Ectodermal cell (in vitro differentiated cells): ENCODE results near the gene CHST11.

ENCODE experiments used
- H3K27ac ChIP-seq: 2 replicates; pipeline ENCODE4 v1.7.0; 2013; ENCODE audit warnings: mild to moderate bottlenecking, low read depth, low read length; ENCODE audit not compliant: insufficient read depth, poor library complexity, severe bottlenecking
- H3K27me3 ChIP-seq: 2 replicates; pipeline ENCODE4 v1.7.0; 2013; ENCODE audit warnings: mild to moderate bottlenecking, low read length; ENCODE audit not compliant: insufficient read depth, control insufficient read depth, poor library complexity, severe bottlenecking
- H3K36me3 ChIP-seq: one replicate; pipeline ENCODE4 v1.7.0; 2013; ENCODE audit warnings: low read length; ENCODE audit not compliant: control insufficient read depth, insufficient read depth
- H3K4me1 ChIP-seq: one replicate; pipeline ENCODE4 v1.7.0; 2013; ENCODE audit warnings: low read length; ENCODE audit not compliant: control insufficient read depth, insufficient read depth
- H3K4me3 ChIP-seq: 2 replicates; pipeline ENCODE4 v1.7.0; 2013; ENCODE audit warnings: low read depth, low read length, control low read depth; ENCODE audit not compliant: insufficient read depth
- H3K9me3 ChIP-seq: 2 replicates; pipeline ENCODE4 v1.7.0; 2013; ENCODE audit warnings: mild to moderate bottlenecking, low read length, moderate library complexity; ENCODE audit not compliant: control insufficient read depth
- WGBS, 2 experiments: methylation state at CpG; one replicate each; pipeline ENCODE4 v1.1.7; 2013; ENCODE audit warnings: missing lambda C conversion rate in 2 of 2; 5-methylcytosine and 5-hydroxymethylcytosine counted together

CHST11 gene

GRCh38 chr12:104624529-104624928, 167.8 kb downstream of the CHST11 start:
- Histone ChIP-seq H3K4me3 (no peak overlapping the region), H3K9me3 (no peaks in the 10 kb centered on the region), H3K4me1 (peaks cover 9% of the 10 kb centered on the region), H3K36me3 (no peaks in the 10 kb centered on the region), H3K27ac (no peak overlapping the region), H3K27me3 (no peaks in the 10 kb centered on the region)
- WGBS, 2 experiments: 92 to 95% methylated on average over 5 to 6 of the region's 6 CpGs

GRCh38 chr12:104626069-104626837, 169.5 kb downstream of the CHST11 start:
- no peak overlapping the region for H3K4me3 ChIP-seq
- no peaks in the 10 kb centered on the region for H3K27me3 ChIP-seq
- 88 to 94% methylated on average over 5 of the region's 5 CpGs for WGBS, 2 experiments
- no peak overlapping the region for H3K27ac ChIP-seq
- H3K9me3 ChIP-seq: no peaks in the 10 kb centered on the region
- peaks cover 19% of the 10 kb centered on the region for H3K4me1 ChIP-seq
- H3K36me3 ChIP-seq: no peaks in the 10 kb centered on the region

GRCh38 chr12:104627231-104627989, 170.7 kb downstream of the CHST11 start:
- H3K27ac ChIP-seq: no peak overlapping the region
- no peak overlapping the region for H3K4me3 ChIP-seq
- H3K9me3 ChIP-seq: no peaks in the 10 kb centered on the region
- peaks cover 26% of the 10 kb centered on the region for H3K4me1 ChIP-seq
- no peaks in the 10 kb centered on the region for H3K27me3 ChIP-seq
- 80 to 81% methylated on average over 7 of the region's 7 CpGs for WGBS, 2 experiments
- H3K36me3 ChIP-seq: no peaks in the 10 kb centered on the region

- 88 to 90% methylated on average over 16 of the region's 16 CpGs for WGBS, 2 experiments
- no peaks in the 10 kb centered on the region for H3K27me3 ChIP-seq
- H3K27ac ChIP-seq: no peak overlapping the region
- peaks cover 26% of the 10 kb centered on the region for H3K4me1 ChIP-seq
- H3K4me3 ChIP-seq: no peak overlapping the region
- no peaks in the 10 kb centered on the region for H3K36me3 ChIP-seq
- no peaks in the 10 kb centered on the region for H3K9me3 ChIP-seq
Measured at GRCh38 chr12:104627990-104628830, 171.5 kb downstream of the CHST11 start.

GRCh38 chr12:104628831-104629135, 172.0 kb downstream of the CHST11 start:
- no peaks in the 10 kb centered on the region for H3K9me3 ChIP-seq
- H3K36me3 ChIP-seq: no peaks in the 10 kb centered on the region
- no peaks in the 10 kb centered on the region for H3K27me3 ChIP-seq
- no peak overlapping the region for H3K4me3 ChIP-seq
- 93% methylated on average over 3 of the region's 3 CpGs for WGBS, 2 experiments
- H3K27ac ChIP-seq: no peak overlapping the region
- H3K4me1 ChIP-seq: peaks cover 24% of the 10 kb centered on the region

- WGBS, 2 experiments: 43 to 48% methylated on average over 6 of the region's 6 CpGs
- Histone ChIP-seq H3K4me3 (no peak overlapping the region), H3K36me3 (no peaks in the 10 kb centered on the region), H3K27me3 (no peaks in the 10 kb centered on the region), H3K27ac (no peak overlapping the region), H3K9me3 (no peaks in the 10 kb centered on the region), H3K4me1 (peaks cover 16% of the 10 kb centered on the region)
Measured at GRCh38 chr12:104630230-104630670, 173.5 kb downstream of the CHST11 start.

- Histone ChIP-seq H3K4me3 (no peak overlapping the region), H3K36me3 (no peaks in the 10 kb centered on the region), H3K27me3 (no peaks in the 10 kb centered on the region), H3K9me3 (no peaks in the 10 kb centered on the region), H3K4me1 (peaks cover 16% of the 10 kb centered on the region), H3K27ac (no peak overlapping the region)
- WGBS, 2 experiments: 90% methylated on average over 8 of the region's 8 CpGs
Measured at GRCh38 chr12:104631867-104632266, 175.1 kb downstream of the CHST11 start.

GRCh38 chr12:104632724-104633201, 176.0 kb downstream of the CHST11 start:
- Histone ChIP-seq H3K4me3 (no peak overlapping the region), H3K27me3 (no peaks in the 10 kb centered on the region), H3K9me3 (no peaks in the 10 kb centered on the region), H3K4me1 (peaks cover 16% of the 10 kb centered on the region), H3K27ac (no peak overlapping the region), H3K36me3 (no peaks in the 10 kb centered on the region)
- 86 to 90% methylated on average over 13 of the region's 13 CpGs for WGBS, 2 experiments

- Histone ChIP-seq H3K27ac (no peak overlapping the region), H3K36me3 (no peaks in the 10 kb centered on the region), H3K4me3 (no peak overlapping the region), H3K27me3 (no peaks in the 10 kb centered on the region), H3K4me1 (peaks cover 16% of the 10 kb centered on the region), H3K9me3 (no peaks in the 10 kb centered on the region)
- 94 to 97% methylated on average over 4 of the region's 4 CpGs for WGBS, 2 experiments
Measured at GRCh38 chr12:104634044-104634443, 177.3 kb downstream of the CHST11 start.

GRCh38 chr12:104634852-104635251, 178.1 kb downstream of the CHST11 start:
- Histone ChIP-seq H3K4me3 (no peak overlapping the region), H3K9me3 (no peaks in the 10 kb centered on the region), H3K27me3 (no peaks in the 10 kb centered on the region), H3K27ac (no peak overlapping the region), H3K4me1 (peaks cover 19% of the 10 kb centered on the region), H3K36me3 (no peaks in the 10 kb centered on the region)
- WGBS, 2 experiments: 94 to 97% methylated on average over 3 of the region's 3 CpGs
